ENCODE data around the gene POLR2L.

DNA sequence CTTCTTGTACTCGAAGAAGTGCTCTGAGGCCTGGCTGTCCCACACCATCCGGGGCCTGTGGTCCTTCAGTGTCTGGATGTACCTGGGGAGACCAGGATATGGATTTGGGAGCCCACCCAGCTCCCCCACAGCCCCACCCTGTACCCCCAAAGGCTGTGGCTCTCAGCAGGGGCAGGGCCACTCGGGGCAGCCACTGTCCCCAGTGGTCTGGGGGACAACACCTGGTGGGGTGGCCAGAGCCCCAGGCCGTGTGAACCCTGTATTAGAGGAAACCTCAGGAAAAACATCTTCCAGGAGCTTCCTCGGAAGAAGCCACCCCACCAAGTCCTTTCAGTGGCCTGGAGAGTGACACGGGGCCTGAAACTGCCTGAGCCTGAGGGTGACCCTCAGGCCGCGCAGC is 28.1 kb upstream of the POLR2L start:
- TF ChIP-seq POLR2A (IDR thresholded peaks at IDR 0.05) = no peak
- TF ChIP-seq, protein P1, sequence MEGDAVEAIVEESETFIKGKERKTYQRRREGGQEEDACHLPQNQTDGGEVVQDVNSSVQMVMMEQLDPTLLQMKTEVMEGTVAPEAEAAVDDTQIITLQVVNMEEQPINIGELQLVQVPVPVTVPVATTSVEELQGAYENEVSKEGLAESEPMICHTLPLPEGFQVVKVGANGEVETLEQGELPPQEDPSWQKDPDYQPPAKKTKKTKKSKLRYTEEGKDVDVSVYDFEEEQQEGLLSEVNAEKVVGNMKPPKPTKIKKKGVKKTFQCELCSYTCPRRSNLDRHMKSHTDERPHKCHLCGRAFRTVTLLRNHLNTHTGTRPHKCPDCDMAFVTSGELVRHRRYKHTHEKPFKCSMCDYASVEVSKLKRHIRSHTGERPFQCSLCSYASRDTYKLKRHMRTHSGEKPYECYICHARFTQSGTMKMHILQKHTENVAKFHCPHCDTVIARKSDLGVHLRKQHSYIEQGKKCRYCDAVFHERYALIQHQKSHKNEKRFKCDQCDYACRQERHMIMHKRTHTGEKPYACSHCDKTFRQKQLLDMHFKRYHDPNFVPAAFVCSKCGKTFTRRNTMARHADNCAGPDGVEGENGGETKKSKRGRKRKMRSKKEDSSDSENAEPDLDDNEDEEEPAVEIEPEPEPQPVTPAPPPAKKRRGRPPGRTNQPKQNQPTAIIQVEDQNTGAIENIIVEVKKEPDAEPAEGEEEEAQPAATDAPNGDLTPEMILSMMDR (IDR thresholded peaks at IDR 0.05 in 4 of 5, conservative IDR thresholded peaks at IDR 0.05 in 1 of 5) = no peak
